Measurements from ENCODE around the gene RCE1. TPM values are rescaled to one million over a fixed set of nuclear protein-coding genes. Genes with fewer than 3 reads are reported as not detected.

RCE1 gene
- total RNA-seq, 4 donors from 2014 or later = 6.6 to 11.8 (median 8.3) TPM

DNA sequence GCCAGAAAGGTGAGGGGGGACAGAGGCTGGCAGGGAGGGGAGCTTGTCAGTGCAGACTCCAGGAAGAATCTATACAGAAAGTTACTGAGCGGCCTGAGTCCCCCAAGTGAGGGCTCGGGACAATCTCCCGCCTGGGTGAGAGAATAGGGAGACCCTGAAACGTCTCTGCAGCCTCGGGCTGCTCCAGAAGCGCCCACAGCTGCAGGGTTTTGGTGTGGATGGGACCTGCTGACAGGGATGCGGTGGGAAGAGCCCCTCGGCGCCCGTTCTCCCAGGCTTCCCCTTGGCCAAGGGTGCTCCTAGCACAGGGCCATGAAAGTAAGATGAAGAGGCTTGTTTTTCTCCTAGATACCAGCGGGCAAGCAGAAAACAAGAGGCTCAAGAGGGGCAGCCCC is 743 bp upstream of the RCE1 start:
- H3K9me3 ChIP-seq = no peaks in the 10 kb centered on the region
- ATAC-seq = peak; percentile 2 to 3
- intact Hi-C loops (cut with DNase I; ENCODE audit: low total_unique reads) = loop anchor here (5.0 kb wide), 1 partner anchor 115 kb away; the partner anchor contains the start of gene PC
- H3K4me1 ChIP-seq = peaks cover 18 to 25% of the 10 kb centered on the region in 2 donors
- no peaks in the 10 kb centered on the region for H3K27me3 ChIP-seq
- in situ Hi-C loops (cut with MboI; ENCODE audit: low sequenced_read_pairs in 4 of 4) = loop anchor here in 3 of 4 donors (25.0 kb wide), 2 partner anchors 255 to 430 kb away; partner anchors contain the start of genes CCDC87 (in 2 of the 3), CCS (in 2 of the 3) and NPAS4 (in 1 of the 3)
- TF ChIP-seq, protein P1, sequence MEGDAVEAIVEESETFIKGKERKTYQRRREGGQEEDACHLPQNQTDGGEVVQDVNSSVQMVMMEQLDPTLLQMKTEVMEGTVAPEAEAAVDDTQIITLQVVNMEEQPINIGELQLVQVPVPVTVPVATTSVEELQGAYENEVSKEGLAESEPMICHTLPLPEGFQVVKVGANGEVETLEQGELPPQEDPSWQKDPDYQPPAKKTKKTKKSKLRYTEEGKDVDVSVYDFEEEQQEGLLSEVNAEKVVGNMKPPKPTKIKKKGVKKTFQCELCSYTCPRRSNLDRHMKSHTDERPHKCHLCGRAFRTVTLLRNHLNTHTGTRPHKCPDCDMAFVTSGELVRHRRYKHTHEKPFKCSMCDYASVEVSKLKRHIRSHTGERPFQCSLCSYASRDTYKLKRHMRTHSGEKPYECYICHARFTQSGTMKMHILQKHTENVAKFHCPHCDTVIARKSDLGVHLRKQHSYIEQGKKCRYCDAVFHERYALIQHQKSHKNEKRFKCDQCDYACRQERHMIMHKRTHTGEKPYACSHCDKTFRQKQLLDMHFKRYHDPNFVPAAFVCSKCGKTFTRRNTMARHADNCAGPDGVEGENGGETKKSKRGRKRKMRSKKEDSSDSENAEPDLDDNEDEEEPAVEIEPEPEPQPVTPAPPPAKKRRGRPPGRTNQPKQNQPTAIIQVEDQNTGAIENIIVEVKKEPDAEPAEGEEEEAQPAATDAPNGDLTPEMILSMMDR (IDR thresholded peaks at IDR 0.05 in 4 of 5, conservative IDR thresholded peaks at IDR 0.05 in 1 of 5) = no peak
- no peak for TF ChIP-seq POLR2A (IDR thresholded peaks at IDR 0.05)
- H3K4me3 ChIP-seq = peak overlapping the region; percentile 95 to 99 (median 98)
- DNase-seq = no peak
- H3K36me3 ChIP-seq = peaks cover 0 to 24% of the 10 kb centered on the region in 2 donors
- H3K27ac ChIP-seq = peak overlapping the region; percentile 95 to 98 (median 98)

DNA sequence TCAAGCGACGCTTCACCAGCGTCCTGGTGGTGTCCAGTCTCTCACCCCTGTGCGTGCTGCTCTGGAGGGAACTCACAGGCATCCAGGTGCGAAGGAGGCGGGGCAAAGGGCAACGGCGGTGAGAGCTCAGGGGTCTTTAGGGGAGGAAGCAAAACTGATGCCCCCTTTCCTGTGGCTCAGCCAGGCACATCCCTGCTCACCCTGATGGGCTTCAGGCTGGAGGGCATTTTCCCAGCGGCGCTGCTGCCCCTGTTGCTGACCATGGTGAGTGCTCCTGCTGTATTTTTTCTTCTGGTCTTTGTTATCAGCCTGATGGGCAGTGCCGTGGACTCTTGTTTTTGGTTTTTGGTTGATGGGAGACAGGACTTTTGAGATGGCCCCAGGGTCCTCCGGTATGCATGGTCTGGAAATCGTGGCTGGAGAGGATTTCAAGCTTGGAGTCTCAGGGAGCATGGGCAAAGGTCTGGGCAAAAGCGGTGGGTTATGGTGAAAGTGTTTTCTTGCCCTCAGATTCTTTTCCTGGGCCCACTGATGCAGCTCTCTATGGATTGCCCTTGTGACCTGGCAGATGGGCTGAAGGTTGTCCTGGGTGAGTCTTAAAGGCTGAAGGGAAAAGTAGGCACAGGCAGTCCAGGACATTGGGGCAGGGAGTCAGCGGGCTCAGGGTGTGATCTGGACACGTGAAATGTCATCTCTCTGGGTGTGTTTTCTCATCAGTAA is 695 bp downstream of the RCE1 start:
- peak overlapping the region; percentile 95 to 99 (median 98) for H3K4me3 ChIP-seq
- no peaks in the 10 kb centered on the region for H3K9me3 ChIP-seq
- peaks cover 18 to 25% of the 10 kb centered on the region in 2 donors for H3K4me1 ChIP-seq
- H3K36me3 ChIP-seq = peaks cover 0 to 31% of the 10 kb centered on the region in 2 donors
- DNase-seq = no peak
- no peak for TF ChIP-seq POLR2A (IDR thresholded peaks at IDR 0.05)
- TF ChIP-seq, protein P1 (IDR thresholded peaks at IDR 0.05 in 4 of 5, conservative IDR thresholded peaks at IDR 0.05 in 1 of 5) = no peak
- in situ Hi-C loops (cut with MboI; ENCODE audit: low sequenced_read_pairs in 4 of 4) (loop anchor here in 3 of 4 donors (25.0 kb wide), 2 partner anchors 257 to 432 kb away; partner anchors contain the start of genes CCDC87 (in 2 of the 3), CCS (in 2 of the 3) and NPAS4 (in 1 of the 3)), intact Hi-C loops (cut with DNase I; ENCODE audit: low total_unique reads) (loop anchor here (1.0 to 5.0 kb wide), 4 partner anchors 12 to 499 kb away; partner anchors contain the start of genes BRMS1 and PC)
- H3K27ac ChIP-seq = peak overlapping the region; percentile 95 to 98 (median 98)
- no peaks in the 10 kb centered on the region for H3K27me3 ChIP-seq
- peak; percentile 6 to 28 for ATAC-seq

DNA sequence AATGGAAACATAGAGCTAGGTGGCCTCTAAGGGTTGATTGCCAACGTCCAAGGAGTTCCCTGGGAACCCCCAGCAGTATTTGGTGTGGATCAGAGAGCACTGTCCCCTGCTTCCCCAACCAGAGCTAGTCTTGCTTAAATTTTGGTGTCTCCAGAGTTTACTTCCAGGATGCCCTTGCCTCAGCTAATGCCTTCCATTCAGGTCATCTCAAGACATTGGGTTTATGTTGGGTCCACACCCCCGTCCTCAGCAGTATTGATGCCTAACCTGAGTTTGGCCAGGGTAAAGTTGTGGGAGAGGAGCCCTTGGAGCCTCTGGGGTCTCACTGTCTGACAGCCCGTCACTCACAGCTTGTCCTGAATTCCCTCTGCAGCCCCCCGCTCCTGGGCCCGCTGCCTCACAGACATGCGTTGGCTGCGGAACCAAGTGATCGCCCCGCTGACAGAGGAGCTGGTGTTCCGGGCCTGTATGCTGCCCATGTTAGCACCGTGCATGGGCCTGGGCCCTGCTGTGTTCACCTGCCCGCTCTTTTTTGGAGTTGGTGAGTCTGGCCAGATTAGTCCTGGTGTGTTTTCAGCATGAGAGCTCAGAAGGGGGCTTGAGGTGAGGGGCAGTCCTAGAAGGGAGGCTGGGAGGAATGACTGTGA is 1.4 kb downstream of the RCE1 start:
- peak overlapping the region; percentile 95 to 98 (median 98) for H3K27ac ChIP-seq
- H3K27me3 ChIP-seq = no peaks in the 10 kb centered on the region
- in situ Hi-C loops (cut with MboI; ENCODE audit: low sequenced_read_pairs in 4 of 4) (loop anchor here in 3 of 4 donors (25.0 kb wide), 2 partner anchors 257 to 432 kb away; partner anchors contain the start of genes CCDC87 (in 2 of the 3), CCS (in 2 of the 3) and NPAS4 (in 1 of the 3)), intact Hi-C loops (cut with DNase I; ENCODE audit: low total_unique reads) (loop anchor here (2.0 to 5.0 kb wide), 2 partner anchors 38 to 113 kb away; partner anchors contain the start of gene PC)
- no peak for DNase-seq
- no peak for TF ChIP-seq POLR2A (IDR thresholded peaks at IDR 0.05)
- TF ChIP-seq, protein P1 (IDR thresholded peaks at IDR 0.05 in 4 of 5, conservative IDR thresholded peaks at IDR 0.05 in 1 of 5) = no peak
- H3K9me3 ChIP-seq = no peaks in the 10 kb centered on the region
- ATAC-seq = no peak
- H3K4me1 ChIP-seq = peaks cover 18 to 25% of the 10 kb centered on the region in 2 donors
- H3K36me3 ChIP-seq = peaks cover 0 to 31% of the 10 kb centered on the region in 2 donors
- H3K4me3 ChIP-seq = peak overlapping the region in 3 of 4 donors; percentile 96 to 99 (median 99)

DNA sequence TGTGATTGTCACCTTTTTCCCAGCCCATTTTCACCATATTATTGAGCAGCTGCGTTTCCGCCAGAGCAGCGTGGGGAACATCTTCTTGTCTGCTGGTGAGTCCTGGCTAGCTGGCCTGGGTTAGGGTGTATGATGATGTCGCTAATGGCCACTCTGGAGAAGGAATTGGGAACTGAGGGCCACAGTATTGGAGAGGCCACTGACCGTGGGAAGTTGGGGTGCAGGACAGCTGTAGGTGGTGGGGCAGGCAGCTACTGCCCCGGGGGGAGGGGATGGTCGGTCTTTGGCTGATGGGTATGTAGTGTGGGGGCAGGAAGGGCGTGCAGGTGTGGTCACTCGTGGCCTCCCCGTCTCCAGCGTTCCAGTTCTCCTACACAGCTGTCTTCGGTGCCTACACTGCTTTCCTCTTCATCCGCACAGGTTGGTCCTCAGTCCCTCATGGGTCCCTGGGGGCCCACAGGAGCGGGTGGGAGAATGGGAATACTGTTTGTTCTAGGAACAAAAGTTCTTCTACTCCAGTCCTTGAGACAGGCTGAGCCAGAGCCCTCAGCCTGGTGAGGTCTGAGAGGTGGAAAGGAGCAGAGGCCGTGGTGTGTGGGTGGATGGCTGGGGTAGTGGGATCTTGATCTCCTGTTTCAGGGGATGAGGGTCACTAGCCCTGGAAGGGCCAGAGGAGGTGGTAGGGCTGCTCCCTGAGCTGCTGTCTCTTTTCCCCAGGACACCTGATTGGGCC is 2.1 kb downstream of the RCE1 start:
- no peaks in the 10 kb centered on the region for H3K9me3 ChIP-seq
- intact Hi-C loops (cut with DNase I; ENCODE audit: low total_unique reads) = loop anchor here (2.0 kb wide), 1 partner anchor 37 kb away; no protein-coding TSS in a partner anchor
- no peak overlapping the region for H3K27ac ChIP-seq
- no peak for ATAC-seq
- TF ChIP-seq POLR2A (IDR thresholded peaks at IDR 0.05) = no peak
- TF ChIP-seq, protein P1 (IDR thresholded peaks at IDR 0.05 in 4 of 5, conservative IDR thresholded peaks at IDR 0.05 in 1 of 5) = no peak
- H3K36me3 ChIP-seq = peaks cover 0 to 31% of the 10 kb centered on the region in 2 donors
- in situ Hi-C loops (cut with MboI; ENCODE audit: low sequenced_read_pairs in 4 of 4) = loop anchor here in 3 of 4 donors (25.0 kb wide), 2 partner anchors 258 to 433 kb away; partner anchors contain the start of genes CCDC87 (in 2 of the 3), CCS (in 2 of the 3) and NPAS4 (in 1 of the 3)
- no peaks in the 10 kb centered on the region for H3K27me3 ChIP-seq
- H3K4me3 ChIP-seq = no peak overlapping the region
- H3K4me1 ChIP-seq = peaks cover 18 to 25% of the 10 kb centered on the region in 2 donors
- DNase-seq = no peak
